Measurements from ENCODE around the gene HPCAL1.

Gene HPCAL1

GRCh38 chr2:10399358-10399757 is 96.7 kb downstream of the HPCAL1 start:
- no peaks in the 10 kb centered on the region for H3K9me3 Mint-ChIP-seq
- no peaks in the 10 kb centered on the region for H3K27me3 Mint-ChIP-seq
- H3K4me3 Mint-ChIP-seq: peak overlapping the region; percentile 0
- H3K36me3 Mint-ChIP-seq (ENCODE audit: low read depth): peaks cover 35% of the 10 kb centered on the region
- peaks cover 60% of the 10 kb centered on the region for H3K4me1 Mint-ChIP-seq (ENCODE audit: low read depth)
- peak overlapping the region; percentile 68 for H3K27ac Mint-ChIP-seq

- no peaks in the 10 kb centered on the region for H3K27me3 Mint-ChIP-seq
- peak overlapping the region; percentile 68 for H3K27ac Mint-ChIP-seq
- peaks cover 61% of the 10 kb centered on the region for H3K4me1 Mint-ChIP-seq (ENCODE audit: low read depth)
- no peaks in the 10 kb centered on the region for H3K9me3 Mint-ChIP-seq
- peaks cover 35% of the 10 kb centered on the region for H3K36me3 Mint-ChIP-seq (ENCODE audit: low read depth)
- peak overlapping the region; percentile 0 for H3K4me3 Mint-ChIP-seq
Observed at GRCh38 chr2:10400002-10400401, 97.3 kb downstream of the HPCAL1 start.

GRCh38 chr2:10400568-10400977 is 97.9 kb downstream of the HPCAL1 start:
- H3K4me3 Mint-ChIP-seq: peak overlapping the region; percentile 45
- no peaks in the 10 kb centered on the region for H3K9me3 Mint-ChIP-seq
- peaks cover 61% of the 10 kb centered on the region for H3K4me1 Mint-ChIP-seq (ENCODE audit: low read depth)
- peak overlapping the region; percentile 68 for H3K27ac Mint-ChIP-seq
- H3K27me3 Mint-ChIP-seq: no peaks in the 10 kb centered on the region
- peaks cover 35% of the 10 kb centered on the region for H3K36me3 Mint-ChIP-seq (ENCODE audit: low read depth)

- H3K4me3 Mint-ChIP-seq: peak overlapping the region; percentile 45
- no peaks in the 10 kb centered on the region for H3K27me3 Mint-ChIP-seq
- peaks cover 39% of the 10 kb centered on the region for H3K36me3 Mint-ChIP-seq (ENCODE audit: low read depth)
- H3K4me1 Mint-ChIP-seq (ENCODE audit: low read depth): peaks cover 62% of the 10 kb centered on the region
- no peaks in the 10 kb centered on the region for H3K9me3 Mint-ChIP-seq
- peak overlapping the region; percentile 68 for H3K27ac Mint-ChIP-seq
Observed at GRCh38 chr2:10400978-10401951, 98.6 kb downstream of the HPCAL1 start.

- H3K4me3 Mint-ChIP-seq: no peak overlapping the region
Observed at GRCh38 chr2:10402062-10402585, 99.4 kb downstream of the HPCAL1 start.

GRCh38 chr2:10402653-10403215 is 100.0 kb downstream of the HPCAL1 start:
- H3K36me3 Mint-ChIP-seq (ENCODE audit: low read depth): peaks cover 40% of the 10 kb centered on the region
- no peaks in the 10 kb centered on the region for H3K9me3 Mint-ChIP-seq
- H3K4me3 Mint-ChIP-seq: no peak overlapping the region
- H3K27ac Mint-ChIP-seq: no peak overlapping the region
- H3K27me3 Mint-ChIP-seq: no peaks in the 10 kb centered on the region
- peaks cover 77% of the 10 kb centered on the region for H3K4me1 Mint-ChIP-seq (ENCODE audit: low read depth)

More at GRCh38 chr2:10402062-10402585, 99.4 kb downstream of the HPCAL1 start:
- Mint-ChIP-seq H3K27me3 (no peaks in the 10 kb centered on the region), H3K36me3 (ENCODE audit: low read depth) (peaks cover 43% of the 10 kb centered on the region), H3K27ac (no peak overlapping the region), H3K4me1 (ENCODE audit: low read depth) (peaks cover 71% of the 10 kb centered on the region), H3K9me3 (no peaks in the 10 kb centered on the region)

GRCh38 chr2:10404324-10405143 is 101.8 kb downstream of the HPCAL1 start:
- Mint-ChIP-seq H3K9me3 (no peaks in the 10 kb centered on the region), H3K27me3 (no peaks in the 10 kb centered on the region), H3K4me3 (no peak overlapping the region), H3K27ac (no peak overlapping the region), H3K4me1 (ENCODE audit: low read depth) (peaks cover 91% of the 10 kb centered on the region), H3K36me3 (ENCODE audit: low read depth) (peaks cover 30% of the 10 kb centered on the region)

- Mint-ChIP-seq H3K27ac (no peak overlapping the region), H3K4me3 (no peak overlapping the region), H3K27me3 (no peaks in the 10 kb centered on the region), H3K36me3 (ENCODE audit: low read depth) (peaks cover 24% of the 10 kb centered on the region), H3K9me3 (no peaks in the 10 kb centered on the region), H3K4me1 (ENCODE audit: low read depth) (peaks cover 91% of the 10 kb centered on the region)
Observed at GRCh38 chr2:10405448-10405847, 102.7 kb downstream of the HPCAL1 start.

GRCh38 chr2:10406016-10406415 is 103.3 kb downstream of the HPCAL1 start:
- Mint-ChIP-seq H3K27me3 (no peaks in the 10 kb centered on the region), H3K4me1 (ENCODE audit: low read depth) (peaks cover 88% of the 10 kb centered on the region), H3K9me3 (no peaks in the 10 kb centered on the region), H3K27ac (no peak overlapping the region), H3K4me3 (no peak overlapping the region), H3K36me3 (ENCODE audit: low read depth) (peaks cover 19% of the 10 kb centered on the region)

- Mint-ChIP-seq H3K27ac (peak overlapping the region; percentile 52), H3K4me3 (peak overlapping the region; percentile 79), H3K27me3 (no peaks in the 10 kb centered on the region), H3K36me3 (ENCODE audit: low read depth) (peaks cover 14% of the 10 kb centered on the region), H3K4me1 (ENCODE audit: low read depth) (peaks cover 82% of the 10 kb centered on the region), H3K9me3 (no peaks in the 10 kb centered on the region)
Observed at GRCh38 chr2:10406491-10407188, 103.9 kb downstream of the HPCAL1 start.

GRCh38 chr2:10407432-10407831 is 104.7 kb downstream of the HPCAL1 start:
- Mint-ChIP-seq H3K4me1 (ENCODE audit: low read depth) (peaks cover 75% of the 10 kb centered on the region), H3K36me3 (ENCODE audit: low read depth) (peaks cover 22% of the 10 kb centered on the region), H3K9me3 (no peaks in the 10 kb centered on the region), H3K27ac (peak overlapping the region; percentile 99), H3K4me3 (peak overlapping the region; percentile 79), H3K27me3 (no peaks in the 10 kb centered on the region)

- Mint-ChIP-seq H3K27ac (peak overlapping the region; percentile 99), H3K4me1 (ENCODE audit: low read depth) (peaks cover 69% of the 10 kb centered on the region), H3K27me3 (no peaks in the 10 kb centered on the region), H3K4me3 (peak overlapping the region; percentile 79), H3K36me3 (ENCODE audit: low read depth) (peaks cover 27% of the 10 kb centered on the region), H3K9me3 (no peaks in the 10 kb centered on the region)
Observed at GRCh38 chr2:10407841-10408648, 105.3 kb downstream of the HPCAL1 start.

All from stimulated activated naive CD8-positive, alpha-beta T cell treated with anti-CD3 and anti-CD28 coated beads, Interleukin-15, Interleukin-2, amounts not matched to agents 100 ng/mL and 50 ng/mL, for 24 hours (primary cell).